CD14-positive monocyte (primary cell): ENCODE data around the gene RPS2. TPM values are rescaled to one million over a fixed set of nuclear protein-coding genes. Genes with fewer than 3 reads are reported as not detected.

Experiments
- DNase-seq, 3 donors: peaks; one replicate each; pipeline ENCODE4 v3.0.0-alpha.2; 2011 to 2022
- H2AFZ ChIP-seq: 2 replicates; pipeline ENCODE4 v1.6.0; 2012; ENCODE audit warnings: mild to moderate bottlenecking, low read depth, low read length, inconsistent platforms; ENCODE audit not compliant: insufficient read depth, poor library complexity, severe bottlenecking
- H3K27ac ChIP-seq, 2 donors: 1 replicate in 1 of 2; 2 replicates in 1 of 2; pipeline ENCODE4 v1.5.1; 2012 to 2013; ENCODE audit warnings: low read length in 2 of 2, control low read depth in 1 of 2, inconsistent platforms in 1 of 2, low read depth in 1 of 2, mild to moderate bottlenecking in 1 of 2
- H3K27me3 ChIP-seq, 2 donors: one replicate each; pipeline versions ENCODE4 v1.6.0 to v1.6.1; 2011 to 2013; ENCODE audit warnings: low read length in 2 of 2; ENCODE audit not compliant: control insufficient read depth in 2 of 2, insufficient read depth in 2 of 2
- H3K36me3 ChIP-seq, 2 donors: replicated peaks in 1 of 2; 1 replicate in 1 of 2; 2 replicates in 1 of 2; pipeline versions ENCODE4 v1.5.1 to v1.6.1; 2012 to 2013; ENCODE audit warnings: low read length in 2 of 2, control low read depth in 1 of 2, inconsistent platforms in 1 of 2, mild to moderate bottlenecking in 1 of 2; ENCODE audit not compliant: insufficient read depth in 2 of 2, control insufficient read depth in 1 of 2
- H3K4me1 ChIP-seq, 2 donors: 1 replicate in 1 of 2; 2 replicates in 1 of 2; pipeline versions ENCODE4 v1.5.1 to v1.6.1; 2012 to 2013; ENCODE audit warnings: low read length in 2 of 2, control low read depth in 1 of 2, inconsistent platforms in 1 of 2, mild to moderate bottlenecking in 1 of 2, moderate library complexity in 1 of 2; ENCODE audit not compliant: insufficient read depth in 2 of 2, control insufficient read depth in 1 of 2
- H3K4me2 ChIP-seq: replicated peaks from 2 replicates; pipeline ENCODE3; 2012; ENCODE audit warnings: low read length, moderate library complexity, mild to moderate bottlenecking; ENCODE audit not compliant: poor library complexity, severe bottlenecking; ENCODE audit errors: extremely low read depth
- H3K4me3 ChIP-seq, 3 experiments: fragments of 200-600 bp in 1 of 3; sonication (generic) in 1 of 3; replicated peaks in 1 of 3; 1 replicate in 2 of 3; 2 replicates in 1 of 3; pipeline ENCODE4 v1.5.1; 2011 to 2013; ENCODE audit warnings: low read length in 3 of 3, mild to moderate bottlenecking in 3 of 3, control low read depth in 2 of 3, low read depth in 2 of 3, inconsistent platforms in 1 of 3, moderate library complexity in 1 of 3
- H3K79me2 ChIP-seq: 2 replicates; pipeline ENCODE4 v1.6.0; 2012; ENCODE audit warnings: mild to moderate bottlenecking, control low read depth, inconsistent platforms, low read length, moderate library complexity; ENCODE audit not compliant: insufficient read depth
- H3K9ac ChIP-seq: 2 replicates; pipeline ENCODE4 v1.6.0; 2017; ENCODE audit warnings: low read length, mild to moderate bottlenecking; ENCODE audit not compliant: insufficient read depth, poor library complexity, severe bottlenecking
- H3K9me3 ChIP-seq, 2 donors: replicated peaks in 1 of 2; 1 replicate in 1 of 2; 2 replicates in 1 of 2; pipeline versions ENCODE4 v1.5.1 to v1.6.1; 2012 to 2013; ENCODE audit warnings: low read length in 2 of 2, control low read depth in 1 of 2; ENCODE audit not compliant: control insufficient read depth in 1 of 2, insufficient read depth in 1 of 2
- H4K20me1 ChIP-seq: 2 replicates; pipeline ENCODE4 v1.6.0; 2012; ENCODE audit warnings: mild to moderate bottlenecking, low read length, control low read depth, moderate library complexity; ENCODE audit not compliant: insufficient read depth
- H3K27ac Mint-ChIP-seq, 7 donors: one replicate each; pipeline ENCODE4 v1.8.0; 2020; ENCODE audit warnings: mild to moderate bottlenecking in 7 of 7, mixed read lengths in 7 of 7, moderate library complexity in 6 of 7, inconsistent platforms in 2 of 7
- H3K27me3 Mint-ChIP-seq, 3 donors: one replicate each; pipeline ENCODE4 v1.8.0; 2021 to 2022; ENCODE audit warnings: low read depth in 3 of 3, mild to moderate bottlenecking in 3 of 3, mixed read lengths in 3 of 3, moderate library complexity in 3 of 3, inconsistent platforms in 1 of 3
- H3K36me3 Mint-ChIP-seq, 2 donors: one replicate each; pipeline ENCODE4 v1.8.0; 2020; ENCODE audit warnings: mixed read lengths in 2 of 2, inconsistent platforms in 1 of 2, mild to moderate bottlenecking in 1 of 2
- H3K4me1 Mint-ChIP-seq: one replicate; pipeline ENCODE4 v1.8.0; 2020; ENCODE audit warnings: mild to moderate bottlenecking, mixed read lengths
- H3K4me3 Mint-ChIP-seq, 2 donors: one replicate each; pipeline ENCODE4 v1.8.0; 2020; ENCODE audit warnings: mild to moderate bottlenecking in 2 of 2, mixed read lengths in 2 of 2, moderate library complexity in 1 of 2
- H3K9me3 Mint-ChIP-seq, 7 donors: one replicate each; pipeline ENCODE4 v1.8.0; 2020 to 2022; ENCODE audit warnings: mixed read lengths in 7 of 7, mild to moderate bottlenecking in 6 of 7, moderate library complexity in 6 of 7, inconsistent platforms in 2 of 7
- WGBS: methylation state at CpG from one replicate; pipeline ENCODE4 v1.1.5; 2013; ENCODE audit warnings: missing lambda C conversion rate; ENCODE audit not compliant: insufficient coverage; 5-methylcytosine and 5-hydroxymethylcytosine counted together
- intact Hi-C, 2 donors: fragments of 100-400 bp; cut with micrococcal nuclease; formaldehyde crosslinking; loops; one replicate each; pipeline versions ENCODE4 v1.15.0 to v1.15.1; 2023
- polyA plus RNA-seq, 3 donors: library from polyadenylated mRNA; depleted of rRNA in 1 of 3; unstranded in 2 of 3; stranded (reverse) in 1 of 3; fragments of 300-500 nt in 2 of 3; fragments of >200 nt in 1 of 3; fragmentation: Illumina TruSeq in 2 of 3; gene quantifications; 1 replicate in 2 of 3; 2 replicates in 1 of 3; pipeline ENCODE4 v1.2.3, GENCODE V29; 2012 to 2021
- TF ChIP-seq, protein P1 (sequence below): fragments of 200-600 bp; IDR thresholded peaks from one replicate; pipeline ENCODE4 v1.8.0; 2022; ENCODE audit warnings: antibody characterized with exemption, mild to moderate bottlenecking

Gene RPS2
- polyA plus RNA-seq, 3 donors: 1,849 to 2,136 (median 1,893) TPM

DNA sequence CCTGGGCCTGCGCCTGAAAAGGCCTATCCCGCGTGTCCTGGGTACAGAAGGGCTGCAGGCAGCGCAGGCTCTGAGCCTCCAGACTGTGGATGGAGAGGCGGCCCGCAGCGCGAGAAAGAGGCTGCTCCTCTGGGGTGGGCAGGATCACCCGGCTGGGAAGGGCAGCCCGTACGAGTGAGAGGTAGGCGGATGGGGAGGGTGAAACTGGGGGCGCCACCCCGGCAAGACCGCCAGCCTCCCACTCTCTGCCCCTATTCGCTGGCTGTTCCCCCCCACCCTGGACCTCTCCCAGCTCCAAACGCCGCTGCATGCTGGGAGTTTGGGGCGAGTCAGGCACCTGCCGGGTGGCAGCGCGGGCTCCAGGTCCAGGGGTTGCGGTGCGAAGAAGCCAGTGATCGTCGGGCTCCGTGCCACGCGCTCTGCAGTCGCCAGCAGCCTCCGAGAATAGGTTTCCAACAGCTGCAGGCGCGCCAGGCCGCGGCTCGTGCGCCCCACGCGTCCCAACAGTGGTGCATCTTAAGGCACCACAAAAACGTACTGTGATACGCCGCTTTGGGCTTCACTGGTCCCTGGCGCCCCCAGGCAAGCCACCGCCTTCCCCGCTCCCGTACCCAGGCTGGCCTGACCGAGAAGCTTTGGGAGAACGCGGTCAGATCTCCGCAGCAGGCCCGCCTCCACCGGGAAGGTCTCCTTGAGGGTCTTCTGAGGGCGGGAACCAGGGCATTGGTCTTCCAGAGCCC lies 15.6 kb upstream of the RPS2 start:
- no peak overlapping the region for H3K9ac ChIP-seq
- Mint-ChIP-seq H3K4me1 (peaks cover 14% of the 10 kb centered on the region), H3K27me3 (peaks cover 46 to 63% (median 52%) of the 10 kb centered on the region in 3 donors), H3K36me3 (peaks cover 37 to 43% of the 10 kb centered on the region in 2 donors), H3K9me3 (peaks cover 0 to 12% (median 5%) of the 10 kb centered on the region in 7 donors), H3K27ac (no peak overlapping the region), H3K4me3 (peak overlapping the region in 1 of 2 donors; percentile 89)
- peaks cover 17 to 24% of the 10 kb centered on the region in 2 donors for H3K4me1 ChIP-seq
- H3K4me3 ChIP-seq: no peak overlapping the region
- TF ChIP-seq, protein P1, sequence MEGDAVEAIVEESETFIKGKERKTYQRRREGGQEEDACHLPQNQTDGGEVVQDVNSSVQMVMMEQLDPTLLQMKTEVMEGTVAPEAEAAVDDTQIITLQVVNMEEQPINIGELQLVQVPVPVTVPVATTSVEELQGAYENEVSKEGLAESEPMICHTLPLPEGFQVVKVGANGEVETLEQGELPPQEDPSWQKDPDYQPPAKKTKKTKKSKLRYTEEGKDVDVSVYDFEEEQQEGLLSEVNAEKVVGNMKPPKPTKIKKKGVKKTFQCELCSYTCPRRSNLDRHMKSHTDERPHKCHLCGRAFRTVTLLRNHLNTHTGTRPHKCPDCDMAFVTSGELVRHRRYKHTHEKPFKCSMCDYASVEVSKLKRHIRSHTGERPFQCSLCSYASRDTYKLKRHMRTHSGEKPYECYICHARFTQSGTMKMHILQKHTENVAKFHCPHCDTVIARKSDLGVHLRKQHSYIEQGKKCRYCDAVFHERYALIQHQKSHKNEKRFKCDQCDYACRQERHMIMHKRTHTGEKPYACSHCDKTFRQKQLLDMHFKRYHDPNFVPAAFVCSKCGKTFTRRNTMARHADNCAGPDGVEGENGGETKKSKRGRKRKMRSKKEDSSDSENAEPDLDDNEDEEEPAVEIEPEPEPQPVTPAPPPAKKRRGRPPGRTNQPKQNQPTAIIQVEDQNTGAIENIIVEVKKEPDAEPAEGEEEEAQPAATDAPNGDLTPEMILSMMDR: no peak
- H3K79me2 ChIP-seq: no peaks in the 10 kb centered on the region
- peaks cover 33 to 36% of the 10 kb centered on the region in 2 donors for H3K36me3 ChIP-seq
- intact Hi-C loops: no loop called here
- H4K20me1 ChIP-seq: peaks cover 8% of the 10 kb centered on the region
- no peak overlapping the region for H2AFZ ChIP-seq
- H3K9me3 ChIP-seq: peaks cover 0 to 17% of the 10 kb centered on the region in 2 donors
- no peak overlapping the region for H3K27ac ChIP-seq
- peaks cover 30 to 48% of the 10 kb centered on the region in 2 donors for H3K27me3 ChIP-seq
- WGBS: 8% methylated on average over 44 of the region's 53 CpGs
- DNase-seq: no peak
- H3K4me2 ChIP-seq: no peak overlapping the region

DNA sequence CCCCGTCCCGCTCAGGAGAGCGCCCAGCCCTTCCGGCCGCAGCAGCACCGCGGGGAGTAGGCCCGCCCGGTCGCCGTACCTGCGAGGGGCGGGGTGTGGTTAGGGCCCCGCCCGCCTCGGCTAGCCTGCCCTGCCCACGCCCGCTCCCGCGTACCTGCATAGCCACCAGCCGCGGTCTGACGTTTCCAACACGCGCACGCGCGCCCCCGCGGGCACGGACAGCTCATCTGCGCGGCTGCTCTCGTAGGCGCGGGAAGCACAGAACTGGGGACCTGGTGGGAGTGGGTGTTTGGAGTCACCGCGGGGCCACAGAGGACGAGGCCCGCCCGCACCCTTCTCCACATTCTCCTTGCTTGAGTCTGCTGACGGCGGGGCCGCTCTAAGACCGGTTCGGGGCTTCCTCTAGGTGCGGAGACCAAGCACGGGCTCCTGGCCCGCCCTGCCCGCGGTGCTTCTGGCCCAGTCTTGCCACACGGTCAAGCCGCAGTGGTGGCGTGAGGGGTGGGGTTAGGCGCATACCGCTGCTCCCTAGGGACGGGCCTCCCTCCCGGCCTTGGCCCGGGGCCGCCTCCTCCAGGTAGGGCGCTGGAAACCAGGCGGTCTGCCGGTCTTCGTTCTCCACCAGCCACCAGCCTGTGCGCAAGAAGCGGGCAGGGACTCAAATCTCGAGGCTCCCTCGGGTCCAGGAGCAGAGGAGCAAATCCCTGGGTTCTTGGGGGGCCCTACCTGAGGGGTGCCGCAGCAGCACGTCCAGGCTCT lies 14.8 kb upstream of the RPS2 start:
- Histone ChIP-seq H3K4me2 (no peak overlapping the region), H3K4me1 (peaks cover 9 to 17% of the 10 kb centered on the region in 2 donors), H3K79me2 (no peaks in the 10 kb centered on the region), H3K27me3 (peaks cover 30 to 48% of the 10 kb centered on the region in 2 donors), H3K36me3 (peaks cover 41 to 43% of the 10 kb centered on the region in 2 donors), H3K27ac (no peak overlapping the region), H3K9me3 (peaks cover 0 to 17% of the 10 kb centered on the region in 2 donors), H3K4me3 (no peak overlapping the region), H3K9ac (no peak overlapping the region), H4K20me1 (peaks cover 4% of the 10 kb centered on the region), H2AFZ (no peak overlapping the region)
- H3K36me3 Mint-ChIP-seq: peaks cover 45 to 48% of the 10 kb centered on the region in 2 donors
- DNase-seq: no peak
- peaks cover 46 to 63% (median 49%) of the 10 kb centered on the region in 3 donors for H3K27me3 Mint-ChIP-seq
- no peak overlapping the region for H3K27ac Mint-ChIP-seq
- peaks cover 6% of the 10 kb centered on the region for H3K4me1 Mint-ChIP-seq
- intact Hi-C loops: no loop called here
- H3K9me3 Mint-ChIP-seq: peaks cover 0 to 12% (median 5%) of the 10 kb centered on the region in 7 donors
- 28% methylated on average over 42 of the region's 70 CpGs for WGBS
- TF ChIP-seq, protein P1: no peak
- peak overlapping the region in 1 of 2 donors; percentile 53 for H3K4me3 Mint-ChIP-seq
